HuH-7.5 (cell line): ENCODE measurements around the gene POTEE.
"Not testable (repeated sequence)": the region's sequence is repeated elsewhere in the genome, so short reads cannot be mapped to it uniquely, and the experiment has no call there.

Experiments used
- DNase-seq: peaks from one replicate; pipeline ENCODE4 v3.0.0; 2011; ENCODE audit warnings: low spot score

POTEE gene

DNA sequence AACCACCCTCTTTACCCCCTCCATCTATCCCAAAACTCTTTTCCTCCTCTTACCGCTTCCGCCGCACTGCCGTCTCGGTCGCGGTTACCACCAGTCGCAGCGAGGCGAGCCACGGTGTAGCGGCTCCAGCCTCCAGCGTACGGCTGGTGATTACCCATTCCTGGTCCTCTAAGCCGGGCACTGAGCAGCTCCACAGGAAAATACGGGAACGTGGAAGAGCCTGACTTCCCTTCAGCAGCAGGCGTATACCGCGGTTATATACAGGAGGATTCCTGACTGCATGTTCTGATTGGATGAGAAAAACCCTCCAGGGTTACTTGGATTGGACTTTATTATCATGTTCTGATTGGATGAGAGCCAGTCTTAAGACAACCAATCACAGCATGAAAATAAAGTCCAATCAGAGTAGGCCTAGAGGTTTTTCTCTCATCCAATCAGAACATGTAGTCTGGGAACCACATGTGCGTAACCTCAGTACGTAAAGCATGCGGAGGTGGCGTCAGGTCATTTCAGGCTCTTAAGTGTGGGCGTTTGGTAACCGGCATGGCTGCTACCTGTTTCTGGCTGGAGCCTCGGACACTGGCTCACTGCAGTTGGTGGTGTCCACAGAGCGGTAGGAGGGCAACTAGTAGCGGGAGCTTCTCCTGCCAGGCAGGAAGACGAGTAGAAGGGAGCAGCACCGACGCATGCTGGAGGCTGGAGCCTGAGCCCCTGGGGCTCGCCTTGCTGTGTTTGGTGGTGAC is at the start of gene POTEE:
Gene POTEE, plus strand, starts transcription at position 507 of the 743 bp plus-strand sequence. CDS start 8,867 bp downstream, outside the sequence.
- DNase-seq = not testable (repeated sequence)

DNA sequence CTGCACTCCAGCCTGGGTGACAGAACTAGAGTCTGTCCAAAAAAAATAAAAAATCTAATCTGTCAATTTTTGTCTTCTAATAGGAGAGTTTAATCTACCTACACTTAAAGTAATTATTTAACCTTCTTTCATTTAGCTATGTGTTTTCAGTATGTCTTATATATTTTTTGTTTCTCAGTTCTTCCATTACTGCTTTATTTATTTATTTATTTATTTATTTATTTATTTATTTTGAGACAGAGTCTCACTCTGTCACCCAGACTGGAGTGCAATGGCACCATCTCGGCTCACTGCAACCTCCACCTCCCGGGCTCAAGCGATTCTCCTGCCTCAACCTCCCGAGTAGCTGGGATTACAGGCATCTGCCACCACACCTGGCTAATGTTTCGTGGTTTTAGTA is 43.8 kb upstream of the POTEE start:
- DNase-seq = not testable (repeated sequence)

DNA sequence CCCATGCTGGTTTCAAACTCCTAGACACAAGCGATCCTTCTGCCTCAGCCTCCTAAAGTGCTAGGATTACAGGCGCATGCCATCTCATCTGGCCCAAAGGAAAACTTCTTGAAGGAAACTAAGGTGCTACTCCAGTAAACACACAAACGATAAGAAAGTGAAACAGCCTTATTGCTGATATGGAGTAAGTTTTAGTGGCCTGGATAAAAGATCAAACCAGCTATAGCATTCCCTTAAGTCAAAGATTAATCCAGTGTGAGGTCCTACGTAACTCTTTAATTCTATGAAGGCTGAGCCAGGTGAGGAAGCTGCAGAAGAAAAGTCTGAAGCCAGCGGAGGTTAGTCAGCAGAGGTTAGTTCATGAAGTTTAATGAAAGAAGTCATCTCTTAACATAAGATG is 40.8 kb upstream of the POTEE start:
- no peak for DNase-seq

DNA sequence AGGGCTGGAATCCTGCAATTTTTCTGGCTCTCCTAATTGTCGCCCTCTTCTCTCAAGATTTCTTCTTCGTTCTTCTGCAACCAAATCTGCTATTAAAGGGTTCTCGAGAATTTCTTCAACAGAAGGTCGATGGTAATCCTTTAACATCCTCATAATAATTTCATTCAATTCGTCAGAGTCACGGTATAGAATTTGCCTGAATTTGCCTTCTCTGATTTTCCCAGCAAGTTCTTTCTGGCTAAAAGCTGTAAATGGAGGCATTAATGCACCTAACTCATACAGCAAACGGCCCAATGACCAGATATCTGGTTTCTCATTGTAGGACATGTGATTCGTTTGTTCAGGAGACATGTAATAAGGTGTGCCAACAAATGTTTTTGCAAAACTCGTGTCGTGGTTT is 31.3 kb upstream of the POTEE start:
- not testable (repeated sequence) for DNase-seq

DNA sequence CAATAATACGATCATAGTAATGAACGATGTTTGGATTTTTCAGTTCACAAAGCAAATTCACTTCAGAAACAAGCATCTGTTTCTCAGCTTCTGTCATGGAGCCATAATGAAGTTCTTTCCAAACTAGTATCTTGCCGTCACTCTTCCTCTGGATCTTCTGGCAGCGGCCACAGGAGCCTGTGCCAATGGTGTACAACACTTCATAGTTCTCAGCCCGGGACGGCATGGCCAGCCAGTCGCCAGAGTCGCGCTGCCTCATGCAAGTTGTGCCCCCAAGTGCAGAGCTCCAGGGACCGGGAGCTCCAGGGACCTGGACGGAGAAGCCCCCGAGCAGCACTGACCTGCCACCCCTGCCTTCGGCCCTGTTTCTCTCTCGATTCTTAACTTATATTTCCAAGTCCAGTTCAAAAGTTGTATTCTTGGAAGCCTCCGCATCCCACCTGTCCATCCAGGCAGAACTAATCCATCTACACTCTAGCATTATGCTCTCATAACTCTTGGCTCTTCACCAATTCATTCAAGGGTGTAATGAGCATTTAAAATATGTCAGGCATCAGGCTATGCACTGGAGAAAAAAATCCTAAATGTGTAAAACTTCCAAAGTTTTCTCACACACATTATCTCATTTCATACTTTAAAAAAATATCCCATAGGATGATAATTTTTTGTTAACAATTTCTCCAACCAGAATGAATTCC is 30.5 kb upstream of the POTEE start:
- not testable (repeated sequence) for DNase-seq

DNA sequence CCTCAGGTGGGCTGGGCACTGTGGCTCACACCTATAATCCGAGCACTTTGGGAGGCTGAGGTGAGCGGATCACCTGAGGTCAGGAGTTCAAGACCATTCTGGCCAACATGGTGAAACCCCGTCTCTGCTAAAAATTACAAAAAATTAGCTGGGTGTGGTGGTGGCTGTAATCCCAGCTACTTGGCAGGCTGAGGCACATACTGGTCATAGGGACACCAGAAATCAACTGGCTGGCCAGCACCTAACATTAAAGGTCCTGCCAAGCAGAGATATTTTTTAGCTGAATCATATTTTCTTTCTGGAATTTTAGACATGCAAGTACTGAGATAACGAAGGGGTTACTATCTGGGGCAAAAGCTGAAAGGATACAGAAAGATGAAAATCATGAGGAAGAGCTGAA is 27.9 kb upstream of the POTEE start:
- not testable (repeated sequence) for DNase-seq

DNA sequence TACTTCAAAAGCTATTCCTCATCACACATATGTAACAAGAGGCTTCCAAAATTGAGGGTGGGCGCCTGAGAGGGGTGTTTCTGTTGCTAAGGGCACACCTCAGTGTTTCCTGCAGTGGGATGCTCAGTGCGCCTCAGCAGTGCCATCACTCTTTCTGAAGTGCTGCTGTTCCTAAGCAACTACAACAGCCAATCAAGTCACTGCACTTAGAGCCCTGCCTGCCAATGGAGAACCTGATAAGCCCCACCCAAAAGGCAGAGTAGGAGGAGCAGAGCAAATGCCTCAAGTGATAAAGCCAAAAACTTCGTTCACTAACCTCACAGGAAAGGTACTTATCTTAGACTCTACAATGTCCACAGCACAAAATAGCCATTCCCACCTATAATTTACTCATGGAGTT is 15.9 kb upstream of the POTEE start:
- DNase-seq = not testable (repeated sequence)

DNA sequence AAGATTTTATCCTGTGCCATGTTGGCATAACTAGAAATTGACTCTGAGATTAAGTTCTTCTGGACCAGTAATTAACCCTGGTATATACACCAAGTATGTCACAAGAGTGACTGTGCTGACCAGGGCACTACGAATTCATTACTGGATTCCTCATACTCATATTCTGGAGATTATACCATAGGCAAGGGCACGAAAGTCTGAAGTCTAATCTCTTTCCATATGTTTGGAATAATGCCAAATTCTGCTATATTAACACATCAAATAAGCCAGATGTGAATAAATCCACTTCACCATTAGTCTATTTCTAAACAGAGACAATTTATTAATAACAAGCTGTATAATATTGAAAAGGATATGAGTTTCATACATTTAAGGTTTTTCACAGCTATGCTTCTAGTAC is 13.2 kb upstream of the POTEE start:
- not testable (repeated sequence) for DNase-seq

DNA sequence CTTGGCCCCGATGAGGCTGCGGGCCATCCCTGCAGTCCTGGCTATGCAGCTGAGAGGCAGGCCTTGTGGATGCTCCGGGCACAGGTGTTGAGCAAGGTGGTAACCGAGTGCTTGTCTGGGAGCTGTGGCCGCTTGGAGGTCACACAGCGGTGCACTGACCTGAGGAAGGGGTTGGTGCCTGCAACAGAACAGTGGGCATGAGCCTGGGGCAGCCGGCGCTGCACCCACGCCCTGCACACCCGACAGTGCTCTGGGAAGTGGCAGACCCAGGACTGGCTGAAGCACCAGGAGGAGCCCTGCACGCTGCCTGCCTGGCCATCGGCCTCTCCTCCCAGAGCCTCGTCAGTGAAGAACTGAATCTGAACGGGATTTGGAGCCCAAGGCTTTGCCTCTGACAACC is 8.2 kb upstream of the POTEE start:
- DNase-seq = no peak

DNA sequence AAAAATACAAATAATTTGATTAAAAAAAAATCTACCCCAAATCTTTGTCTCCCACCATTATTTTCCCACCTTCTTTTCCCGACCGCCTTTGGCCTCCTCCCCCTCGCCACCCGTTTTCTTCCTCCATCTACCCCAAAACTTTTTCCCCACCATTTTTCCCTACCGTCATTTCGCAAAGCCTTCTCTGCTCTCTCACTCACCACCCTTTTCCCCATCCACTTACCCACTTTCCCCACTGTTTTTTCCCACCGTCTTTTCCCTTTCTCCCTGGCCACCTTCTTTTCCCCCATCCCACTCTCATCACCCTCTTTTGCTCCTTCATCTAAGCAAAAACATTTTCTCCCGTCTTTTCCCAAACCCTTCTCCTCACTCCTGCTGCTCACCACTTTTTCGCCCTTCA is 1.5 kb upstream of the POTEE start:
- not testable (repeated sequence) for DNase-seq

DNA sequence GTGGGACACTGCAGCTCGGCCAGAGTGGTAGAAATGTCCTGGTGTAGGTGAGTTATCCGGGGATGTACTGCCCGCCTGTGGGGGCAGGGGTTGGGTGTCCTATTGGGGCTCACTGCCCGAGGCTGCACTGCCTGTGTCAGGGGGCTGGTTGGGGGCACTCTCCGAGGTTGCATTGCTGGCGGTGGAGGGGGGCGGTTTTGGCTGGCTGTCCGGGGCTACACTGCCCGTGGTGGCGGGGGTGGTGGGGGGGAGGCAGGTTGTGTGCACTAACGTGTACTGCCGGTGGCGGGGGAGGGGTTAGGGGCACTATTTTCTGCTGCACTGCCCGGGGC is 403 bp downstream of the POTEE start:
- DNase-seq = not testable (repeated sequence)

DNA sequence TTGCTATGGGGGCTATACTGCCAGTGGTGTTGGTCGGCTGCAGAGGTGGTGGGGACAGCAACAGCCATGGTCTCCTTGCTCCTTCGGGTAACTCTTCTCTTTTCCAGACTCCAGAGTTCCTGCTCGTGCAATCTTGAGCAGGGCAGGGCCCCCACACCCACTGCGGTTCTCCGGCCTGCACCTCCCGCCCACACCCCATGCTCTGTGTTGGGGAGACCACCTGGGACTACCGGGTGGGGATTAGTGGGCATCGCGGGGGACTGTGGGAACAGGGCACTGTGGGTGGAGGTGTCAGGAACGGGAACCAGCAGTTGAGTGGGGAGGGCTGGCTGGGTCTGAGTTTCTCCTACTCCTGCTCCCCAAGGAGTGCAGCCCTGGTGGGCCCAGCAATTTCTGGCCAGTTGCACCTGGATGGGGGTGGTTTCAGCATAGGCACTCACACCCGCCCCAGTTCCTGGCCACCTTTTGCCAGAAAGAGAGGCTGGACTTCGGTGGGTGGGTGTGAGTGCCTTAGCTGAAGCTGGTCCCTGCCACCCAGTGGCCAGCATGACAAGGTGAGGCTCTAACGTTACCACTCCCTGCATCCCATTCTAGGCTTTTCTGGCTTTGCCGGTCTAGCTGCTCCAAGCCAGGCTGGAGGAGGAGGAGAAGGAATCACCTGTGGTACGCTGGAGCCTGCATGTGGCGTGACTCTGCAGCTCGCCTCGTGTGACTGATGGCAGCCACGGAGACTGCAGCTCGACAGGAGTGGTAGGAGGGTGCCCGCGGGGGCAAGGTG is 1.3 kb downstream of the POTEE start:
- DNase-seq = not testable (repeated sequence)

DNA sequence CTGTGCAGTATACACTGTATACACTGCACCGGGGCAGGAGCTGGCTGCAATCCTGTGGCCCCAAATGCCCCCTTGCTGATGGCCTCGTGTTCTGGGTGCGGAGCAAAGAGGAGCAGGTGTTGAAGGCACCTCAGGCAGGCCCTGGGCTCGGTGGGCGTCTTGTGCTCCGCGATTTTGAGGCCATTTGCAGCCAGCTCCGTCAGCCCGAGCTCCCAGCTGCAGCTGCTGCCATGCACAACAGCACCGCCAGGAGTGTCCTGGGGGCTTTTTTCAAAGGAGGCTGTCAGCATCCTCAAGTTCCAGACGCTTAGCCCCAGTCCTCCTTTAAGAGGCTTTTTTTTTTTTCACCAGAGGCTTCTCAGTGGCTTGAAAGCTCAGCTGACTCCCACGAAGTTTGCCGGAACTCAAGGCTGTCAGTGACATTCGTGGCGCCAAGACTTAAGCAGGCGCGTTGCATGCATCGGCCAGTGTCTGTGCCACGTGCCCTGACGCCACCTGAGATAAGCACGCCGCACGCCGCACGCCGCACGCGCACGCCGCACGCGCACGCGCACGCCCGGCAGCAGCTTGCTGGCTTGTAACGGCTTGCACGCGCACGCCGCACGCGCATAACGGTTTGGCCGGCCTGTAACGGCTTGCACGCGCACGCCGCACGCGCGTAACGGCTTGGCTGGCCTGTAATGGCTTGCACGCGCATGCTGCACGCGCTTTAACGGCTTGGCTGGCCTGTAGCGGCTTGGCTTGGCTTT is 8.1 kb downstream of the POTEE start:
- DNase-seq = not testable (repeated sequence)

DNA sequence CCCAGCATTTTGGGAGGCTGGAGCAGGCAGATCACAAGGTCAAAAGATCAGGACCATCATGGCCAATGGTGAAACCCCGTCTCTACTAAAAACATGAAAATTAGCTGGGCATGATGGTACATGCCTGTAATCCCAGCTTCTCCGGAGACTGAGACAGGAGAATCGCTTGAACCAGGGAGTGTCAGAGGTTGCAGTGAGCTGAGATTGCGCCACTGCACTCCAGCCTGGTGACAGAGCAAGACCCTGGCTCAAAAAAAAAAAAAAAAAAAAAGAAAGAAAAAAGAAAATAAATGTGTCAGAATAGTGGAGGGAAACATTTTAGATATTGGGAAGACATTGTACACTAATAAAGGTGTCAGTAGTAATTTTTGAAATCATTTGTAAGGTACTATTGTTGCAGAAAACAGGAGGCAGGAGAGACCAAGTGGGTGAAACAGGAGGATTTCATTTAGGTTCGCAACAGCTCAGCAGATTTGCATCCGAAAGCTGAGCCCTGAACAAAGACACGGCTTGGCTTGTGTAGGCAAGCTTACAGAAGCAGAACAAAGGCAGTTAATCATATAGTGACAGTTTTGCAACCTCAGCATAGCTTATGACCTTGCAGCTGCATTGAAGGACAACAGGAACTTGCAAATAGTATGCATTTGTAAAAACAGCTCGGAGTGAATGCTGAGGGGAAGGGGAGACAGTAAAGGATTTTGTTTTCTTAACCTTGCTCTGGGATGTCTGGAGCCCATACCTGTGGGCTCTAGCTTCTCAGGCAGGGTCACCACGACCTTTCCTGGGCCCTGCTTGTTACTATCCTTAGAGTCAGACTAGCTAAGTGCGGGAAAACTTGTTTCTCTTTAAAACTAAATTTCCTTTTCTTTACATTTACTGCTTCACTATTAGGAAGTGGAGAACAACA is 26.5 kb downstream of the POTEE start:
- not testable (repeated sequence) for DNase-seq
